Mesodermal cell (in vitro differentiated cells): ENCODE results near the gene HES5.

Experiments used
- H3K27ac ChIP-seq: 2 replicates; pipeline ENCODE4 v1.7.0; 2013; ENCODE audit warnings: mild to moderate bottlenecking, low read depth, low read length, moderate library complexity; ENCODE audit not compliant: severe bottlenecking
- H3K36me3 ChIP-seq: 2 replicates; pipeline ENCODE4 v1.7.1; 2013; ENCODE audit warnings: mild to moderate bottlenecking, low read length, moderate library complexity; ENCODE audit not compliant: control insufficient read depth, insufficient read depth
- H3K4me1 ChIP-seq: one replicate; pipeline ENCODE4 v1.7.1; 2013; ENCODE audit warnings: mild to moderate bottlenecking, low read length; ENCODE audit not compliant: insufficient read depth, control insufficient read depth, poor library complexity, severe bottlenecking
- H3K4me3 ChIP-seq: 2 replicates; pipeline ENCODE4 v1.7.0; 2013; ENCODE audit warnings: low read length, control low read depth, mild to moderate bottlenecking; ENCODE audit not compliant: insufficient read depth, poor library complexity, severe bottlenecking; ENCODE audit errors: extremely low read depth
- H3K9me3 ChIP-seq: 2 replicates; pipeline ENCODE4 v1.7.1; 2013; ENCODE audit warnings: mild to moderate bottlenecking, low read length, moderate library complexity; ENCODE audit not compliant: control insufficient read depth
- WGBS, 2 experiments: methylation state at CpG; one replicate each; pipeline ENCODE4 v1.1.5; 2013; ENCODE audit warnings: missing lambda C conversion rate in 2 of 2; ENCODE audit not compliant: insufficient coverage in 2 of 2; 5-methylcytosine and 5-hydroxymethylcytosine counted together

HES5 gene

GRCh38 chr1:2537784-2538115 is 7.7 kb upstream of the HES5 start:
- no peak overlapping the region for H3K4me3 ChIP-seq
- H3K4me1 ChIP-seq = peaks cover 29% of the 10 kb centered on the region
- no peaks in the 10 kb centered on the region for H3K36me3 ChIP-seq
- WGBS, 2 experiments = 79 to 83% methylated on average over 6 to 9 of the region's 9 CpGs
- H3K27ac ChIP-seq = no peak overlapping the region
- no peaks in the 10 kb centered on the region for H3K9me3 ChIP-seq

GRCh38 chr1:2535981-2536380 is 5.9 kb upstream of the HES5 start:
- H3K4me1 ChIP-seq = peaks cover 32% of the 10 kb centered on the region
- H3K36me3 ChIP-seq = no peaks in the 10 kb centered on the region
- no peaks in the 10 kb centered on the region for H3K9me3 ChIP-seq
- no peak overlapping the region for H3K27ac ChIP-seq
- 92 to 100% methylated on average over 1 to 7 of the region's 9 CpGs for WGBS, 2 experiments
- no peak overlapping the region for H3K4me3 ChIP-seq

- Histone ChIP-seq H3K9me3 (no peaks in the 10 kb centered on the region), H3K4me1 (peaks cover 36% of the 10 kb centered on the region)
These were observed 5.4 kb upstream of the HES5 start for GRCh38 chr1:2535455-2535854.

GRCh38 chr1:2534687-2535441 is 4.8 kb upstream of the HES5 start:
- no peak overlapping the region for H3K4me3 ChIP-seq
- no peaks in the 10 kb centered on the region for H3K9me3 ChIP-seq
- H3K36me3 ChIP-seq = no peaks in the 10 kb centered on the region
- H3K27ac ChIP-seq = no peak overlapping the region
- H3K4me1 ChIP-seq = peaks cover 34% of the 10 kb centered on the region
- WGBS, 2 experiments = 50 to 51% methylated on average over 6 to 17 of the region's 18 CpGs

More at GRCh38 chr1:2535455-2535854, 5.4 kb upstream of the HES5 start:
- no peak overlapping the region for H3K4me3 ChIP-seq
- H3K36me3 ChIP-seq = no peaks in the 10 kb centered on the region
- 70 to 77% methylated on average over 19 to 22 of the region's 27 CpGs for WGBS, 2 experiments
- H3K27ac ChIP-seq = no peak overlapping the region

- no peaks in the 10 kb centered on the region for H3K36me3 ChIP-seq
- peaks cover 34% of the 10 kb centered on the region for H3K4me1 ChIP-seq
- H3K4me3 ChIP-seq = no peak overlapping the region
- WGBS, 2 experiments = 72 to 80% methylated on average over 3 of the region's 7 CpGs
- H3K27ac ChIP-seq = no peak overlapping the region
- no peaks in the 10 kb centered on the region for H3K9me3 ChIP-seq
These were observed 4.2 kb upstream of the HES5 start for GRCh38 chr1:2534315-2534686.

- Histone ChIP-seq H3K4me3 (no peak overlapping the region), H3K9me3 (no peaks in the 10 kb centered on the region), H3K27ac (no peak overlapping the region), H3K4me1 (peaks cover 34% of the 10 kb centered on the region), H3K36me3 (no peaks in the 10 kb centered on the region)
- 80 to 90% methylated on average over 7 to 10 of the region's 11 CpGs for WGBS, 2 experiments
These were observed 3.3 kb upstream of the HES5 start for GRCh38 chr1:2533365-2533764.

- WGBS, 2 experiments = 87 to 89% methylated on average over 9 to 15 of the region's 23 CpGs
- no peak overlapping the region for H3K27ac ChIP-seq
These were observed 2.6 kb upstream of the HES5 start for GRCh38 chr1:2532485-2533160.

GRCh38 chr1:2530513-2531361 is 674 bp upstream of the HES5 start:
- Histone ChIP-seq H3K36me3 (no peaks in the 10 kb centered on the region), H3K27ac (no peak overlapping the region), H3K4me3 (no peak overlapping the region), H3K9me3 (no peaks in the 10 kb centered on the region), H3K4me1 (peaks cover 38% of the 10 kb centered on the region)
- 41 to 44% methylated on average over 11 to 21 of the region's 30 CpGs for WGBS, 2 experiments

More at GRCh38 chr1:2532485-2533160, 2.6 kb upstream of the HES5 start:
- H3K9me3 ChIP-seq = no peaks in the 10 kb centered on the region
- H3K36me3 ChIP-seq = no peaks in the 10 kb centered on the region
- H3K4me1 ChIP-seq = peaks cover 34% of the 10 kb centered on the region
- H3K4me3 ChIP-seq = no peak overlapping the region

GRCh38 chr1:2528966-2529783 is 888 bp downstream of the HES5 start:
- peaks cover 36% of the 10 kb centered on the region for H3K4me1 ChIP-seq
- 3% methylated on average over 50 to 75 of the region's 84 CpGs for WGBS, 2 experiments
- no peak overlapping the region for H3K4me3 ChIP-seq
- H3K27ac ChIP-seq = no peak overlapping the region
- H3K9me3 ChIP-seq = no peaks in the 10 kb centered on the region
- H3K36me3 ChIP-seq = peaks cover 2% of the 10 kb centered on the region

- 35 to 39% methylated on average over 6 to 10 of the region's 10 CpGs for WGBS, 2 experiments
- H3K27ac ChIP-seq = no peak overlapping the region
- H3K4me1 ChIP-seq = peaks cover 36% of the 10 kb centered on the region
- no peak overlapping the region for H3K4me3 ChIP-seq
- no peaks in the 10 kb centered on the region for H3K9me3 ChIP-seq
- peaks cover 3% of the 10 kb centered on the region for H3K36me3 ChIP-seq
These were observed 1.5 kb downstream of the HES5 start for GRCh38 chr1:2528611-2528965.
